GM23338 (cell line): ENCODE measurements around the gene CD34.

Source experiments
- EZH2phosphoT487 ChIP-seq: fragments of 200-600 bp; sonication (generic); IDR thresholded peaks from one replicate; pipeline ENCODE4 v1.8.1; 2018; ENCODE audit warnings: antibody characterized with exemption; ENCODE audit not compliant: unreplicated experiment
- TF ChIP-seq, protein P1 (sequence below): IDR thresholded peaks from one replicate; pipeline ENCODE4 v1.6.1; 2018; ENCODE audit warnings: antibody characterized with exemption; ENCODE audit not compliant: unreplicated experiment
- TF ChIP-seq, protein P2 (sequence below), 2 experiments: fragments of 200-600 bp in 1 of 2; sonication (generic) in 1 of 2; conservative IDR thresholded peaks; 2 replicates each; pipeline versions ENCODE4 v1.5.1 to v1.6.1; 2016 to 2017; ENCODE audit warnings: antibody characterized with exemption in 2 of 2, low read depth in 2 of 2, mild to moderate bottlenecking in 2 of 2, moderate library complexity in 1 of 2

DNA sequence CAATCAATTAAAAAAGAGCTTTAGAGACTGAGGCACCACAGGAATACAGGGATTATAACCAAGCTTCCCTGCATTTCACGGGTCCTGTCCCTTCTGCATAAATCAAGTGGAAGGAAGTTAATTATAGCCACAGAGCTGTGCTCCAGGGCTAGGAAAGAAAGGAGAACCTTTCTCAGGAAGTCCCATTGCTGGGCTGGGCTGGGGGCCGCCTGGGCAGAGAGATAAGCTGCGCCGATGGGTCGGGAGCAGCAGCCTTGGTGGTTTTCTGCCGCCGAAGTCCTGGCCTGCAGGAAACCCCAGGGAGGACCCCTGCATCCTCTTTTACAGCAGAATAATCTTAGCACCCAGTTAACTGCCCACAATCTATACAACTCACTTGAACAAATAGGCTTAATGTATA is 12.6 kb upstream of the CD34 start:
- TF ChIP-seq, protein P1, sequence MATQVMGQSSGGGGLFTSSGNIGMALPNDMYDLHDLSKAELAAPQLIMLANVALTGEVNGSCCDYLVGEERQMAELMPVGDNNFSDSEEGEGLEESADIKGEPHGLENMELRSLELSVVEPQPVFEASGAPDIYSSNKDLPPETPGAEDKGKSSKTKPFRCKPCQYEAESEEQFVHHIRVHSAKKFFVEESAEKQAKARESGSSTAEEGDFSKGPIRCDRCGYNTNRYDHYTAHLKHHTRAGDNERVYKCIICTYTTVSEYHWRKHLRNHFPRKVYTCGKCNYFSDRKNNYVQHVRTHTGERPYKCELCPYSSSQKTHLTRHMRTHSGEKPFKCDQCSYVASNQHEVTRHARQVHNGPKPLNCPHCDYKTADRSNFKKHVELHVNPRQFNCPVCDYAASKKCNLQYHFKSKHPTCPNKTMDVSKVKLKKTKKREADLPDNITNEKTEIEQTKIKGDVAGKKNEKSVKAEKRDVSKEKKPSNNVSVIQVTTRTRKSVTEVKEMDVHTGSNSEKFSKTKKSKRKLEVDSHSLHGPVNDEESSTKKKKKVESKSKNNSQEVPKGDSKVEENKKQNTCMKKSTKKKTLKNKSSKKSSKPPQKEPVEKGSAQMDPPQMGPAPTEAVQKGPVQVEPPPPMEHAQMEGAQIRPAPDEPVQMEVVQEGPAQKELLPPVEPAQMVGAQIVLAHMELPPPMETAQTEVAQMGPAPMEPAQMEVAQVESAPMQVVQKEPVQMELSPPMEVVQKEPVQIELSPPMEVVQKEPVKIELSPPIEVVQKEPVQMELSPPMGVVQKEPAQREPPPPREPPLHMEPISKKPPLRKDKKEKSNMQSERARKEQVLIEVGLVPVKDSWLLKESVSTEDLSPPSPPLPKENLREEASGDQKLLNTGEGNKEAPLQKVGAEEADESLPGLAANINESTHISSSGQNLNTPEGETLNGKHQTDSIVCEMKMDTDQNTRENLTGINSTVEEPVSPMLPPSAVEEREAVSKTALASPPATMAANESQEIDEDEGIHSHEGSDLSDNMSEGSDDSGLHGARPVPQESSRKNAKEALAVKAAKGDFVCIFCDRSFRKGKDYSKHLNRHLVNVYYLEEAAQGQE = no peak
- no peak for TF ChIP-seq EZH2phosphoT487
- TF ChIP-seq, protein P2, sequence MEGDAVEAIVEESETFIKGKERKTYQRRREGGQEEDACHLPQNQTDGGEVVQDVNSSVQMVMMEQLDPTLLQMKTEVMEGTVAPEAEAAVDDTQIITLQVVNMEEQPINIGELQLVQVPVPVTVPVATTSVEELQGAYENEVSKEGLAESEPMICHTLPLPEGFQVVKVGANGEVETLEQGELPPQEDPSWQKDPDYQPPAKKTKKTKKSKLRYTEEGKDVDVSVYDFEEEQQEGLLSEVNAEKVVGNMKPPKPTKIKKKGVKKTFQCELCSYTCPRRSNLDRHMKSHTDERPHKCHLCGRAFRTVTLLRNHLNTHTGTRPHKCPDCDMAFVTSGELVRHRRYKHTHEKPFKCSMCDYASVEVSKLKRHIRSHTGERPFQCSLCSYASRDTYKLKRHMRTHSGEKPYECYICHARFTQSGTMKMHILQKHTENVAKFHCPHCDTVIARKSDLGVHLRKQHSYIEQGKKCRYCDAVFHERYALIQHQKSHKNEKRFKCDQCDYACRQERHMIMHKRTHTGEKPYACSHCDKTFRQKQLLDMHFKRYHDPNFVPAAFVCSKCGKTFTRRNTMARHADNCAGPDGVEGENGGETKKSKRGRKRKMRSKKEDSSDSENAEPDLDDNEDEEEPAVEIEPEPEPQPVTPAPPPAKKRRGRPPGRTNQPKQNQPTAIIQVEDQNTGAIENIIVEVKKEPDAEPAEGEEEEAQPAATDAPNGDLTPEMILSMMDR (conservative IDR thresholded peaks at IDR 0.05; ENCODE audit: low read depth in 2 of 2) = no peak
